Measurements from ENCODE around the gene LRMDA.
"Not testable (repeated sequence)": the region's sequence is repeated elsewhere in the genome, so short reads cannot be mapped to it uniquely, and the experiment has no call there.

LRMDA gene

GRCh38 chr10:75509706-75510105 lies 78.3 kb downstream of the LRMDA start:
- DNase-seq, result no peak

- no peak for DNase-seq
Measured at GRCh38 chr10:75511011-75511410, 79.6 kb downstream of the LRMDA start.

GRCh38 chr10:75512203-75512933 lies 80.9 kb downstream of the LRMDA start:
- no peak for DNase-seq

- no peak for DNase-seq
Measured at GRCh38 chr10:75513292-75513885, 82.0 kb downstream of the LRMDA start.

GRCh38 chr10:75514830-75515229 lies 83.4 kb downstream of the LRMDA start:
- no peak for DNase-seq

GRCh38 chr10:75516154-75516553 lies 84.7 kb downstream of the LRMDA start:
- not testable (repeated sequence) for DNase-seq

GRCh38 chr10:75519213-75519612 lies 87.8 kb downstream of the LRMDA start:
- not testable (repeated sequence) for DNase-seq

- DNase-seq, result not testable (repeated sequence)
Measured at GRCh38 chr10:75521194-75521829, 89.9 kb downstream of the LRMDA start.

GRCh38 chr10:75525067-75525466 lies 93.6 kb downstream of the LRMDA start:
- no peak for DNase-seq

- DNase-seq, result no peak
Measured at GRCh38 chr10:75525646-75526045, 94.2 kb downstream of the LRMDA start.

GRCh38 chr10:75527542-75527941 lies 96.1 kb downstream of the LRMDA start:
- DNase-seq, result no peak

- DNase-seq, result no peak
Measured at GRCh38 chr10:75528392-75528791, 97.0 kb downstream of the LRMDA start.

GRCh38 chr10:75530299-75530698 lies 98.9 kb downstream of the LRMDA start:
- no peak for DNase-seq

- no peak for DNase-seq
Measured at GRCh38 chr10:75531571-75532031, 100.2 kb downstream of the LRMDA start.

GRCh38 chr10:75532253-75532924 lies 101.0 kb downstream of the LRMDA start:
- DNase-seq, result no peak

GRCh38 chr10:75538144-75538543 lies 106.7 kb downstream of the LRMDA start:
- DNase-seq, result no peak

GRCh38 chr10:75538765-75539164 lies 107.3 kb downstream of the LRMDA start:
- no peak for DNase-seq

GRCh38 chr10:75540357-75540966 lies 109.0 kb downstream of the LRMDA start:
- no peak for DNase-seq

GRCh38 chr10:75540981-75541380 lies 109.6 kb downstream of the LRMDA start:
- DNase-seq, result no peak

GRCh38 chr10:75541411-75541810 lies 110.0 kb downstream of the LRMDA start:
- DNase-seq, result no peak

- DNase-seq, result no peak
Measured at GRCh38 chr10:75542084-75542483, 110.7 kb downstream of the LRMDA start.

GRCh38 chr10:75542906-75543305 lies 111.5 kb downstream of the LRMDA start:
- no peak for DNase-seq

- no peak for DNase-seq
Measured at GRCh38 chr10:75544386-75544785, 113.0 kb downstream of the LRMDA start.
